Loucy (cell line): ENCODE data around the gene HOXC13.

Experiments
- H2AFZ ChIP-seq: fragments of 200-600 bp; sonication (generic); 2 replicates; pipeline ENCODE4 v1.6.0; 2016; ENCODE audit warnings: antibody characterized with exemption, mild to moderate bottlenecking, low read length, moderate library complexity
- H3F3A ChIP-seq: fragments of 200-600 bp; 2 replicates; pipeline ENCODE4 v1.6.0; 2016; ENCODE audit warnings: antibody characterized with exemption, low read depth, mild to moderate bottlenecking
- H3K27me3 ChIP-seq: fragments of 200-600 bp; sonication (generic); 2 replicates; pipeline ENCODE4 v1.6.1; 2014; ENCODE audit warnings: low read length, mild to moderate bottlenecking; ENCODE audit not compliant: insufficient read depth, poor library complexity, severe bottlenecking
- H3K36me3 ChIP-seq: fragments of 200-600 bp; sonication (generic); 2 replicates; pipeline ENCODE4 v1.6.1; 2016; ENCODE audit warnings: low read length; ENCODE audit not compliant: insufficient read depth
- H3K4me1 ChIP-seq: fragments of 200-600 bp; sonication (generic); 2 replicates; pipeline ENCODE4 v1.5.1; 2014; ENCODE audit warnings: low read length, mild to moderate bottlenecking; ENCODE audit not compliant: insufficient read depth, poor library complexity, severe bottlenecking
- H3K4me2 ChIP-seq: fragments of 200-600 bp; sonication (generic); 2 replicates; pipeline ENCODE4 v1.6.0; 2014; ENCODE audit warnings: antibody characterized with exemption, low read length, low read depth, mild to moderate bottlenecking; ENCODE audit not compliant: poor library complexity, severe bottlenecking
- H3K4me3 ChIP-seq: fragments of 200-600 bp; sonication (generic); 2 replicates; pipeline ENCODE4 v1.5.1; 2014; ENCODE audit warnings: low read length, mild to moderate bottlenecking, mixed read lengths; ENCODE audit not compliant: poor library complexity, severe bottlenecking
- H3K79me2 ChIP-seq: fragments of 200-600 bp; sonication (generic); 2 replicates; pipeline ENCODE4 v1.6.1; 2014; ENCODE audit warnings: low read length; ENCODE audit not compliant: insufficient read depth
- H3K9ac ChIP-seq: fragments of 200-600 bp; sonication (generic); 2 replicates; pipeline ENCODE4 v1.6.0; 2014; ENCODE audit warnings: mild to moderate bottlenecking, low read depth, low read length, moderate library complexity; ENCODE audit not compliant: poor library complexity, severe bottlenecking
- H3K9me2 ChIP-seq: fragments of 200-600 bp; sonication (generic); replicated peaks from 2 replicates; pipeline ENCODE4 v1.6.1; 2016; ENCODE audit warnings: low read depth, low read length, mixed read lengths
- H3K9me3 ChIP-seq: fragments of 200-600 bp; sonication (generic); 2 replicates; pipeline ENCODE4 v1.6.1; 2014; ENCODE audit warnings: mild to moderate bottlenecking, antibody characterized with exemption, low read length, low read depth; ENCODE audit not compliant: insufficient read depth
- H4K20me1 ChIP-seq: fragments of 200-600 bp; sonication (generic); 2 replicates; pipeline ENCODE4 v1.6.0; 2014; ENCODE audit warnings: antibody characterized with exemption, low read length, mild to moderate bottlenecking; ENCODE audit not compliant: insufficient read depth, poor library complexity, severe bottlenecking
- EZH2phosphoT487 ChIP-seq: fragments of 200-600 bp; IDR thresholded peaks from 2 replicates; pipeline ENCODE4 v1.6.1; 2018; ENCODE audit warnings: antibody characterized with exemption, mild to moderate bottlenecking, moderate library complexity, borderline replicate concordance
- TF ChIP-seq, protein P1 (sequence below): fragments of 200-600 bp; sonication (generic); conservative IDR thresholded peaks from 2 replicates; pipeline ENCODE4 v1.5.1; 2014; ENCODE audit warnings: mild to moderate bottlenecking, antibody characterized with exemption, low read length

HOXC13 gene

GRCh38 chr12:53984901-53985691 is 46.5 kb downstream of the HOXC13 start, which contains the start of gene HOXC10:
TSS of gene HOXC10 (plus strand) at chr12:53985146. CDS start at chr12:53985260, 114 bp downstream.
- Histone ChIP-seq H2AFZ (peak within 1 kb of the TSS; percentile 79), H3K4me3 (peak within 1 kb of the TSS; percentile 71), H3K79me2 (peaks cover 24% of the 10 kb centered on the region; the same call in 1 of the 2 replicates), H3F3A (no peaks in the 10 kb centered on the region), H3K4me1 (peaks cover 46% of the 10 kb centered on the region), H3K9me3 (no peaks in the 10 kb centered on the region), H3K36me3 (no peaks in the 10 kb centered on the region), H3K4me2 (peak within 1 kb of the TSS; percentile 98), H3K9me2 (no peaks in the 10 kb centered on the region), H3K27me3 (no peaks in the 10 kb centered on the region), H4K20me1 (no peaks in the 10 kb centered on the region), H3K9ac (peak within 1 kb of the TSS; percentile 72)
- TF ChIP-seq, protein P1, sequence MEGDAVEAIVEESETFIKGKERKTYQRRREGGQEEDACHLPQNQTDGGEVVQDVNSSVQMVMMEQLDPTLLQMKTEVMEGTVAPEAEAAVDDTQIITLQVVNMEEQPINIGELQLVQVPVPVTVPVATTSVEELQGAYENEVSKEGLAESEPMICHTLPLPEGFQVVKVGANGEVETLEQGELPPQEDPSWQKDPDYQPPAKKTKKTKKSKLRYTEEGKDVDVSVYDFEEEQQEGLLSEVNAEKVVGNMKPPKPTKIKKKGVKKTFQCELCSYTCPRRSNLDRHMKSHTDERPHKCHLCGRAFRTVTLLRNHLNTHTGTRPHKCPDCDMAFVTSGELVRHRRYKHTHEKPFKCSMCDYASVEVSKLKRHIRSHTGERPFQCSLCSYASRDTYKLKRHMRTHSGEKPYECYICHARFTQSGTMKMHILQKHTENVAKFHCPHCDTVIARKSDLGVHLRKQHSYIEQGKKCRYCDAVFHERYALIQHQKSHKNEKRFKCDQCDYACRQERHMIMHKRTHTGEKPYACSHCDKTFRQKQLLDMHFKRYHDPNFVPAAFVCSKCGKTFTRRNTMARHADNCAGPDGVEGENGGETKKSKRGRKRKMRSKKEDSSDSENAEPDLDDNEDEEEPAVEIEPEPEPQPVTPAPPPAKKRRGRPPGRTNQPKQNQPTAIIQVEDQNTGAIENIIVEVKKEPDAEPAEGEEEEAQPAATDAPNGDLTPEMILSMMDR: peak; percentile 76
- TF ChIP-seq EZH2phosphoT487: no peak

DNA sequence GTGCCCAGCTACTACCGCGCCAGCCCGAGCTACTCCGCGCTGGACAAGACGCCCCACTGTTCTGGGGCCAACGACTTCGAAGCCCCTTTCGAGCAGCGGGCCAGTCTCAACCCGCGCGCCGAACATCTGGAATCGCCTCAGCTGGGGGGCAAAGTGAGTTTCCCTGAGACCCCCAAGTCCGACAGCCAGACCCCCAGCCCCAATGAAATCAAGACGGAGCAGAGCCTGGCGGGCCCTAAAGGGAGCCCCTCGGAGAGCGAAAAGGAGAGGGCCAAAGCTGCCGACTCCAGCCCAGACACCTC is 47.0 kb downstream of the HOXC13 start:
- Histone ChIP-seq H3K9ac (peak overlapping the region; percentile 72), H3K36me3 (no peaks in the 10 kb centered on the region), H3K4me3 (peak overlapping the region; percentile 71), H4K20me1 (no peaks in the 10 kb centered on the region), H3K27me3 (no peaks in the 10 kb centered on the region), H3K4me1 (peaks cover 46% of the 10 kb centered on the region), H3F3A (no peaks in the 10 kb centered on the region), H3K4me2 (peak overlapping the region; percentile 98), H3K79me2 (peaks cover 24% of the 10 kb centered on the region; the same call in 1 of the 2 replicates), H3K9me2 (no peaks in the 10 kb centered on the region), H2AFZ (no peak overlapping the region; the same call in 1 of the 2 replicates), H3K9me3 (no peaks in the 10 kb centered on the region)
- TF ChIP-seq, protein P1: no peak
- TF ChIP-seq EZH2phosphoT487: no peak

GRCh38 chr12:53985994-53986685 is 47.5 kb downstream of the HOXC13 start:
- TF ChIP-seq EZH2phosphoT487: no peak
- TF ChIP-seq, protein P1: no peak
- Histone ChIP-seq H3K79me2 (peaks cover 24% of the 10 kb centered on the region; the same call in 1 of the 2 replicates), H4K20me1 (no peaks in the 10 kb centered on the region), H3F3A (no peaks in the 10 kb centered on the region), H2AFZ (no peak overlapping the region), H3K36me3 (no peaks in the 10 kb centered on the region), H3K4me1 (peaks cover 48% of the 10 kb centered on the region), H3K4me3 (peak overlapping the region; percentile 71), H3K9me3 (no peaks in the 10 kb centered on the region), H3K27me3 (no peaks in the 10 kb centered on the region), H3K9me2 (no peaks in the 10 kb centered on the region), H3K9ac (peak overlapping the region; percentile 72), H3K4me2 (peak overlapping the region; percentile 98)
